ENCODE data around the gene SRPK2.

- TF ChIP-seq CTCF (tag by site-specific recombination; IDR thresholded peaks at IDR 0.05) (no peak), ZBTB1 (tag by site-specific recombination; IDR thresholded peaks at IDR 0.05) (no peak), ATF2 (tag by site-specific recombination; IDR thresholded peaks at IDR 0.05; ENCODE audit: low read depth) (no peak), TCF7L2 (IDR thresholded peaks at IDR 0.05; ENCODE audit: borderline replicate concordance, low read depth, low read length) (no peak), ZBTB17 (tag by site-specific recombination; IDR thresholded peaks at IDR 0.05) (peak; percentile 38; the same call in 1 of the 2 replicates), ZNF24 (tag by site-specific recombination; IDR thresholded peaks at IDR 0.05) (no peak), ZBTB8A (tag by site-specific recombination; IDR thresholded peaks at IDR 0.05) (no peak), PRDM1 (tag by site-specific recombination; IDR thresholded peaks at IDR 0.05) (no peak), PATZ1 (tag by site-specific recombination; IDR thresholded peaks at IDR 0.05) (no peak), ZNF10 (tag by site-specific recombination; IDR thresholded peaks at IDR 0.05) (no peak), ZNF558 (tag by site-specific recombination; IDR thresholded peaks at IDR 0.05) (no peak), ZNF248 (tag by site-specific recombination; IDR thresholded peaks at IDR 0.05) (no peak), ZBTB26 (tag by site-specific recombination; optimal IDR thresholded peaks at IDR 0.05) (no peak)
Observed at GRCh38 chr7:105306298-105306748, 82.4 kb downstream of the SRPK2 start.

Data from HEK293 (cell line).